Stimulated activated CD4-positive, alpha-beta T cell treated with anti-CD3 and anti-CD28 coated beads, Interleukin-2, amount 100 ng/mL, for 24 hours (primary cell): ENCODE results near the gene MYH7.

Experiments used
- DNase-seq, 2 donors: peaks; one replicate each; pipeline ENCODE4 v3.0.0-alpha.2; 2020

Gene MYH7

GRCh38 chr14:23447361-23448350, 12.2 kb upstream of the MYH7 start:
- peak in 1 of 2 donors; percentile 13 for DNase-seq

GRCh38 chr14:23446291-23446851, 10.9 kb upstream of the MYH7 start:
- DNase-seq = peak in 1 of 2 donors; percentile 11

- peak in 1 of 2 donors; percentile 1 for DNase-seq
Observed at GRCh38 chr14:23445773-23446172, 10.3 kb upstream of the MYH7 start.

- DNase-seq = no peak
Observed at GRCh38 chr14:23444314-23444713, 8.9 kb upstream of the MYH7 start.

GRCh38 chr14:23443881-23444280, 8.4 kb upstream of the MYH7 start:
- peak in 1 of 2 donors; percentile 7 for DNase-seq

- peak in 1 of 2 donors; percentile 11 for DNase-seq
Observed at GRCh38 chr14:23443411-23443812, 8.0 kb upstream of the MYH7 start.

GRCh38 chr14:23442721-23443356, 7.4 kb upstream of the MYH7 start:
- peak in 1 of 2 donors; percentile 4 for DNase-seq

GRCh38 chr14:23441076-23441475, 5.6 kb upstream of the MYH7 start:
- peak in 1 of 2 donors; percentile 0 for DNase-seq

- peak in 1 of 2 donors; percentile 13 for DNase-seq
Observed at GRCh38 chr14:23439107-23439835, 3.8 kb upstream of the MYH7 start.

- peak in 1 of 2 donors; percentile 7 for DNase-seq
Observed at GRCh38 chr14:23438101-23438971, 2.9 kb upstream of the MYH7 start.

GRCh38 chr14:23437133-23438100, 2.0 kb upstream of the MYH7 start:
- DNase-seq = no peak

GRCh38 chr14:23436327-23437132, 1.1 kb upstream of the MYH7 start:
- DNase-seq = no peak

GRCh38 chr14:23434488-23435222, 805 bp downstream of the MYH7 start:
- no peak for DNase-seq

- DNase-seq = no peak
Observed at GRCh38 chr14:23433457-23433856, 2.0 kb downstream of the MYH7 start.

GRCh38 chr14:23432946-23433345, 2.5 kb downstream of the MYH7 start:
- DNase-seq = no peak

- DNase-seq = no peak
Observed at GRCh38 chr14:23432102-23432925, 3.1 kb downstream of the MYH7 start.

GRCh38 chr14:23431486-23431885, 4.0 kb downstream of the MYH7 start:
- no peak for DNase-seq

GRCh38 chr14:23430723-23431085, 4.8 kb downstream of the MYH7 start:
- DNase-seq = no peak
